ENCODE results near the gene ZRANB1.
"Not testable (repeated sequence)": the region's sequence is repeated elsewhere in the genome, so short reads cannot be mapped to it uniquely, and the experiment has no call there.

The ZRANB1 gene

GRCh38 chr10:124978376-124978725 lies 36.4 kb downstream of the ZRANB1 start:
- Histone ChIP-seq H3K4me3 (ENCODE audit: low read depth, low read length) (no peak overlapping the region), H3K27ac (ENCODE audit: low read depth, low read length) (no peak overlapping the region), H3K27me3 (ENCODE audit: insufficient read depth, low read length) (no peaks in the 10 kb centered on the region), H3K36me3 (ENCODE audit: insufficient read depth, low read length) (peaks cover 5% of the 10 kb centered on the region), H2AFZ (ENCODE audit: low read length, unreplicated experiment) (no peak overlapping the region), H3K4me1 (ENCODE audit: control insufficient read depth, insufficient read depth, low read length, unreplicated experiment) (no peaks in the 10 kb centered on the region), H3K79me2 (ENCODE audit: control insufficient read depth, insufficient read depth, low read length, unreplicated experiment) (no peaks in the 10 kb centered on the region)

GRCh38 chr10:124983321-124983720 lies 41.4 kb downstream of the ZRANB1 start:
- H3K79me2 ChIP-seq (ENCODE audit: control insufficient read depth, insufficient read depth, low read length, unreplicated experiment), result no peaks in the 10 kb centered on the region
- no peak overlapping the region for H3K27ac ChIP-seq (ENCODE audit: low read depth, low read length)
- no peaks in the 10 kb centered on the region for H3K27me3 ChIP-seq (ENCODE audit: insufficient read depth, low read length)
- no peak overlapping the region for H3K4me3 ChIP-seq (ENCODE audit: low read depth, low read length)
- no peaks in the 10 kb centered on the region for H3K4me1 ChIP-seq (ENCODE audit: control insufficient read depth, insufficient read depth, low read length, unreplicated experiment)
- H2AFZ ChIP-seq (ENCODE audit: low read length, unreplicated experiment), result no peak overlapping the region
- peaks cover 29% of the 10 kb centered on the region for H3K36me3 ChIP-seq (ENCODE audit: insufficient read depth, low read length)

- H3K27me3 ChIP-seq (ENCODE audit: insufficient read depth, low read length), result no peaks in the 10 kb centered on the region
- no peak overlapping the region for H2AFZ ChIP-seq (ENCODE audit: low read length, unreplicated experiment)
- H3K27ac ChIP-seq (ENCODE audit: low read depth, low read length), result no peak overlapping the region
- no peaks in the 10 kb centered on the region for H3K4me1 ChIP-seq (ENCODE audit: control insufficient read depth, insufficient read depth, low read length, unreplicated experiment)
- no peaks in the 10 kb centered on the region for H3K79me2 ChIP-seq (ENCODE audit: control insufficient read depth, insufficient read depth, low read length, unreplicated experiment)
- H3K4me3 ChIP-seq (ENCODE audit: low read depth, low read length), result no peak overlapping the region
- peaks cover 29% of the 10 kb centered on the region for H3K36me3 ChIP-seq (ENCODE audit: insufficient read depth, low read length)
These were observed 42.5 kb downstream of the ZRANB1 start for GRCh38 chr10:124984376-124984775.

GRCh38 chr10:124985162-124985561 lies 43.2 kb downstream of the ZRANB1 start:
- H3K79me2 ChIP-seq (ENCODE audit: control insufficient read depth, insufficient read depth, low read length, unreplicated experiment), result no peaks in the 10 kb centered on the region
- no peaks in the 10 kb centered on the region for H3K4me1 ChIP-seq (ENCODE audit: control insufficient read depth, insufficient read depth, low read length, unreplicated experiment)
- no peak overlapping the region for H3K4me3 ChIP-seq (ENCODE audit: low read depth, low read length)
- H3K27ac ChIP-seq (ENCODE audit: low read depth, low read length), result no peak overlapping the region
- H3K27me3 ChIP-seq (ENCODE audit: insufficient read depth, low read length), result no peaks in the 10 kb centered on the region
- H3K36me3 ChIP-seq (ENCODE audit: insufficient read depth, low read length), result peaks cover 29% of the 10 kb centered on the region
- H2AFZ ChIP-seq (ENCODE audit: low read length, unreplicated experiment), result no peak overlapping the region

GRCh38 chr10:124987788-124988187 lies 45.9 kb downstream of the ZRANB1 start:
- Histone ChIP-seq H2AFZ (ENCODE audit: low read length, unreplicated experiment) (no peak overlapping the region), H3K4me3 (ENCODE audit: low read depth, low read length) (no peak overlapping the region), H3K27me3 (ENCODE audit: insufficient read depth, low read length) (no peaks in the 10 kb centered on the region), H3K79me2 (ENCODE audit: control insufficient read depth, insufficient read depth, low read length, unreplicated experiment) (peaks cover 3% of the 10 kb centered on the region), H3K4me1 (ENCODE audit: control insufficient read depth, insufficient read depth, low read length, unreplicated experiment) (no peaks in the 10 kb centered on the region), H3K27ac (ENCODE audit: low read depth, low read length) (no peak overlapping the region), H3K36me3 (ENCODE audit: insufficient read depth, low read length) (peaks cover 41% of the 10 kb centered on the region)

GRCh38 chr10:124988753-124989152 lies 46.8 kb downstream of the ZRANB1 start:
- H3K36me3 ChIP-seq (ENCODE audit: insufficient read depth, low read length), result peaks cover 43% of the 10 kb centered on the region
- not testable (repeated sequence) for H3K27me3 ChIP-seq (ENCODE audit: insufficient read depth, low read length); H2AFZ ChIP-seq (ENCODE audit: low read length, unreplicated experiment); H3K79me2 ChIP-seq (ENCODE audit: control insufficient read depth, insufficient read depth, low read length, unreplicated experiment); H3K4me1 ChIP-seq (ENCODE audit: control insufficient read depth, insufficient read depth, low read length, unreplicated experiment); H3K4me3 ChIP-seq (ENCODE audit: low read depth, low read length); H3K27ac ChIP-seq (ENCODE audit: low read depth, low read length)

- peaks cover 3% of the 10 kb centered on the region for H3K79me2 ChIP-seq (ENCODE audit: control insufficient read depth, insufficient read depth, low read length, unreplicated experiment)
- no peaks in the 10 kb centered on the region for H3K27me3 ChIP-seq (ENCODE audit: insufficient read depth, low read length)
- no peak overlapping the region for H3K4me3 ChIP-seq (ENCODE audit: low read depth, low read length)
- no peak overlapping the region for H3K27ac ChIP-seq (ENCODE audit: low read depth, low read length)
- no peak overlapping the region for H2AFZ ChIP-seq (ENCODE audit: low read length, unreplicated experiment)
- H3K36me3 ChIP-seq (ENCODE audit: insufficient read depth, low read length), result peaks cover 39% of the 10 kb centered on the region
- no peaks in the 10 kb centered on the region for H3K4me1 ChIP-seq (ENCODE audit: control insufficient read depth, insufficient read depth, low read length, unreplicated experiment)
These were observed 47.6 kb downstream of the ZRANB1 start for GRCh38 chr10:124989526-124989925.

- H2AFZ ChIP-seq (ENCODE audit: low read length, unreplicated experiment), result no peak overlapping the region
- peaks cover 35% of the 10 kb centered on the region for H3K36me3 ChIP-seq (ENCODE audit: insufficient read depth, low read length)
- no peaks in the 10 kb centered on the region for H3K27me3 ChIP-seq (ENCODE audit: insufficient read depth, low read length)
- H3K4me3 ChIP-seq (ENCODE audit: low read depth, low read length), result no peak overlapping the region
- H3K27ac ChIP-seq (ENCODE audit: low read depth, low read length), result no peak overlapping the region
- H3K4me1 ChIP-seq (ENCODE audit: control insufficient read depth, insufficient read depth, low read length, unreplicated experiment), result no peaks in the 10 kb centered on the region
- peaks cover 3% of the 10 kb centered on the region for H3K79me2 ChIP-seq (ENCODE audit: control insufficient read depth, insufficient read depth, low read length, unreplicated experiment)
These were observed 49.0 kb downstream of the ZRANB1 start for GRCh38 chr10:124990671-124991625.

GRCh38 chr10:124991835-124992234 lies 49.9 kb downstream of the ZRANB1 start:
- peaks cover 3% of the 10 kb centered on the region for H3K79me2 ChIP-seq (ENCODE audit: control insufficient read depth, insufficient read depth, low read length, unreplicated experiment)
- no peaks in the 10 kb centered on the region for H3K27me3 ChIP-seq (ENCODE audit: insufficient read depth, low read length)
- H3K4me1 ChIP-seq (ENCODE audit: control insufficient read depth, insufficient read depth, low read length, unreplicated experiment), result no peaks in the 10 kb centered on the region
- H3K36me3 ChIP-seq (ENCODE audit: insufficient read depth, low read length), result peaks cover 30% of the 10 kb centered on the region
- H3K27ac ChIP-seq (ENCODE audit: low read depth, low read length), result no peak overlapping the region
- no peak overlapping the region for H3K4me3 ChIP-seq (ENCODE audit: low read depth, low read length)
- H2AFZ ChIP-seq (ENCODE audit: low read length, unreplicated experiment), result no peak overlapping the region

- Histone ChIP-seq H3K27ac (ENCODE audit: low read depth, low read length) (no peak overlapping the region), H3K36me3 (ENCODE audit: insufficient read depth, low read length) (peaks cover 25% of the 10 kb centered on the region), H3K4me1 (ENCODE audit: control insufficient read depth, insufficient read depth, low read length, unreplicated experiment) (no peaks in the 10 kb centered on the region), H3K4me3 (ENCODE audit: low read depth, low read length) (no peak overlapping the region), H3K79me2 (ENCODE audit: control insufficient read depth, insufficient read depth, low read length, unreplicated experiment) (peaks cover 3% of the 10 kb centered on the region), H2AFZ (ENCODE audit: low read length, unreplicated experiment) (no peak overlapping the region), H3K27me3 (ENCODE audit: insufficient read depth, low read length) (no peaks in the 10 kb centered on the region)
These were observed 50.8 kb downstream of the ZRANB1 start for GRCh38 chr10:124992462-124993344.

Data from ACC112 (cell line).